IMR-90 (cell line): ENCODE results near the gene NTN4. TPM values are rescaled to one million over a fixed set of nuclear protein-coding genes. Genes with fewer than 3 reads are reported as not detected.

Experiments used
- ATAC-seq: fragments of 200-7000 bp; cut with Tn5 transposase; 2 replicates; pipeline ENCODE4 v1.9.1; 2020; ENCODE audit warnings: low read depth, mild to moderate bottlenecking, moderate library complexity
- BruUV-seq: library from RNA; stranded (reverse); fragments of 400-500 nt; replicated peaks from 2 replicates; lab custom pipeline; 2021; lab: Mats Ljungman, UMichigan
- CTCF ChIA-PET: fragments of 300-600 bp; formaldehyde crosslinking; extraction: SDS; loops from one replicate; lab custom pipeline; 2021; ENCODE audit warnings: antibody characterized with exemption; lab: Yijun Ruan, JAX
- POLR2A ChIA-PET: fragments of 300-600 bp; sonication (Branson Sonifier 250); formaldehyde crosslinking; loops from one replicate; lab custom pipeline; 2022; ENCODE audit warnings: antibody characterized with exemption; ENCODE audit not compliant: unreplicated experiment; lab: Charles Lee
- DNase-seq: peaks from one replicate; pipeline ENCODE4 v3.0.0; 2013
- H2AFZ ChIP-seq: replicated peaks from 2 replicates; pipeline ENCODE3; 2013; ENCODE audit warnings: low read length, mild to moderate bottlenecking; ENCODE audit not compliant: poor library complexity
- H2AK5ac ChIP-seq: 2 replicates; pipeline ENCODE4 v1.6.1; 2013; ENCODE audit warnings: low read depth, low read length, inconsistent platforms
- H2AK9ac ChIP-seq: replicated peaks from 2 replicates; pipeline ENCODE3; 2013; ENCODE audit warnings: mild to moderate bottlenecking, low read depth, low read length, moderate library complexity; ENCODE audit not compliant: poor library complexity
- H2BK120ac ChIP-seq: 2 replicates; pipeline ENCODE4 v1.6.1; 2013; ENCODE audit warnings: low read depth, low read length, inconsistent platforms
- H2BK15ac ChIP-seq: 3 replicates; pipeline ENCODE4 v1.6.1; 2013; ENCODE audit warnings: low read depth, low read length, inconsistent platforms
- H2BK20ac ChIP-seq: 2 replicates; pipeline ENCODE4 v1.6.1; 2013; ENCODE audit warnings: low read depth, mild to moderate bottlenecking, inconsistent platforms, low read length, moderate library complexity
- H2BK5ac ChIP-seq: 2 replicates; pipeline ENCODE4 v1.6.1; 2013; ENCODE audit warnings: mild to moderate bottlenecking, low read depth, low read length, inconsistent platforms; ENCODE audit not compliant: poor library complexity, severe bottlenecking
- H3K14ac ChIP-seq: replicated peaks from 2 replicates; pipeline ENCODE4 v1.6.1; 2013; ENCODE audit warnings: low read depth, low read length, inconsistent platforms
- H3K18ac ChIP-seq: 2 replicates; pipeline ENCODE4 v1.6.1; 2013; ENCODE audit warnings: low read depth, low read length, control low read depth
- H3K23ac ChIP-seq: 2 replicates; pipeline ENCODE4 v1.6.1; 2013; ENCODE audit warnings: low read depth, low read length, inconsistent platforms
- H3K27ac ChIP-seq: 2 replicates; pipeline ENCODE4 v1.5.1; 2013; ENCODE audit warnings: mild to moderate bottlenecking, control low read depth, low read length; ENCODE audit not compliant: insufficient read depth
- H3K27me3 ChIP-seq: 2 replicates; pipeline ENCODE4 v1.6.1; 2013; ENCODE audit warnings: low read length; ENCODE audit not compliant: control insufficient read depth, insufficient read depth
- H3K36me3 ChIP-seq: 2 replicates; pipeline ENCODE4 v1.6.1; 2013; ENCODE audit warnings: low read length, mixed read lengths; ENCODE audit not compliant: control insufficient read depth, insufficient read depth
- H3K4ac ChIP-seq: 2 replicates; pipeline ENCODE4 v1.6.1; 2013; ENCODE audit warnings: low read depth, low read length, inconsistent platforms
- H3K4me1 ChIP-seq: 2 replicates; pipeline ENCODE4 v1.6.1; 2013; ENCODE audit warnings: low read length, mixed read lengths; ENCODE audit not compliant: control insufficient read depth, insufficient read depth
- H3K4me2 ChIP-seq: 2 replicates; pipeline ENCODE4 v1.6.1; 2013; ENCODE audit warnings: low read depth, mild to moderate bottlenecking, control low read depth, low read length, moderate library complexity
- H3K4me3 ChIP-seq: 2 replicates; pipeline ENCODE4 v1.5.1; 2013; ENCODE audit warnings: low read depth, mild to moderate bottlenecking, control low read depth, low read length, moderate library complexity; ENCODE audit not compliant: insufficient read depth
- H3K56ac ChIP-seq: 2 replicates; pipeline ENCODE4 v1.6.1; 2013; ENCODE audit warnings: low read length, inconsistent platforms; ENCODE audit not compliant: insufficient read depth; ENCODE audit errors: extremely low read depth
- H3K79me1 ChIP-seq, 2 experiments: 2 replicates each; pipeline ENCODE4 v1.6.1; 2013; ENCODE audit warnings: low read length in 2 of 2, inconsistent platforms in 1 of 2, low read depth in 1 of 2
- H3K9ac ChIP-seq: 2 replicates; pipeline ENCODE4 v1.6.1; 2013; ENCODE audit warnings: low read depth, low read length, control low read depth
- H3K9me1 ChIP-seq: 2 replicates; pipeline ENCODE4 v1.6.1; 2013; ENCODE audit warnings: low read length, inconsistent platforms; ENCODE audit not compliant: insufficient read depth
- H3K9me3 ChIP-seq: 2 replicates; pipeline ENCODE4 v1.6.1; 2013; ENCODE audit warnings: low read length; ENCODE audit not compliant: control insufficient read depth, insufficient read depth
- H4K20me1 ChIP-seq: 2 replicates; pipeline ENCODE4 v1.6.1; 2013; ENCODE audit warnings: low read length, inconsistent platforms; ENCODE audit not compliant: insufficient read depth
- H4K5ac ChIP-seq: 2 replicates; pipeline ENCODE4 v1.6.1; 2013; ENCODE audit warnings: mild to moderate bottlenecking, low read depth, low read length, control low read depth
- H4K8ac ChIP-seq, 2 experiments: 2 replicates each; pipeline ENCODE4 v1.6.1; 2013; ENCODE audit warnings: low read depth in 2 of 2, low read length in 2 of 2, control low read depth in 1 of 2, inconsistent platforms in 1 of 2
- H4K91ac ChIP-seq: 2 replicates; pipeline ENCODE4 v1.6.1; 2013; ENCODE audit warnings: low read depth, low read length, inconsistent platforms; ENCODE audit not compliant: insufficient read depth
- BHLHE40 ChIP-seq: fragments of 150-350 bp; IDR thresholded peaks from 2 replicates; pipeline ENCODE4 v1.6.1; 2016; ENCODE audit warnings: mild to moderate bottlenecking, low read depth, low read length
- CEBPB ChIP-seq: IDR thresholded peaks from 2 replicates; pipeline ENCODE4 v1.6.1; 2012; ENCODE audit warnings: low read depth, low read length, improper control_type of control experiment
- CHD1 ChIP-seq: IDR thresholded peaks from 2 replicates; pipeline ENCODE4 v1.6.1; 2012; ENCODE audit warnings: low read depth, low read length, improper control_type of control experiment
- ELK1 ChIP-seq: fragments of 150-350 bp; IDR thresholded peaks from 2 replicates; pipeline ENCODE4 v1.6.1; 2016; ENCODE audit warnings: low read depth, mild to moderate bottlenecking, low read length, moderate library complexity, borderline replicate concordance
- MAFK ChIP-seq: IDR thresholded peaks from 2 replicates; pipeline ENCODE4 v1.6.1; 2012; ENCODE audit warnings: low read depth, low read length, improper control_type of control experiment
- MAZ ChIP-seq: IDR thresholded peaks from 2 replicates; pipeline ENCODE4 v1.6.1; 2012; ENCODE audit warnings: low read depth, mild to moderate bottlenecking, low read length, improper control_type of control experiment, moderate library complexity, borderline replicate concordance
- MXI1 ChIP-seq: IDR thresholded peaks from 2 replicates; pipeline ENCODE4 v1.6.1; 2012; ENCODE audit warnings: low read depth, mild to moderate bottlenecking, low read length, moderate library complexity, borderline replicate concordance
- NFE2L2 ChIP-seq: fragments of 150-350 bp; IDR thresholded peaks from 2 replicates; pipeline ENCODE4 v1.6.1; 2016; ENCODE audit warnings: low read depth, mild to moderate bottlenecking, low read length
- RAD21 ChIP-seq: IDR thresholded peaks from 2 replicates; pipeline ENCODE4 v1.6.1; 2012; ENCODE audit warnings: low read length, improper control_type of control experiment
- RCOR1 ChIP-seq: IDR thresholded peaks from 2 replicates; pipeline ENCODE4 v1.6.1; 2012; ENCODE audit warnings: mild to moderate bottlenecking, low read length, improper control_type of control experiment; ENCODE audit not compliant: insufficient replicate concordance
- USF2 ChIP-seq: fragments of 150-350 bp; IDR thresholded peaks from 2 replicates; pipeline ENCODE4 v1.6.1; 2017; ENCODE audit warnings: mild to moderate bottlenecking, antibody characterized with exemption, low read length, low read depth
- dilution Hi-C: fragments of 300-500 bp; cut with HindIII; formaldehyde crosslinking; loops from one replicate; pipeline ENCODE4 v1.14.3; 2018; ENCODE audit warnings: low sequenced_read_pairs; ENCODE audit not compliant: unreplicated experiment
- in situ Hi-C: fragments of 300-500 bp; cut with MboI; formaldehyde crosslinking; loops from 3 replicates; pipeline ENCODE4 v1.14.3; 2019; ENCODE audit warnings: low sequenced_read_pairs, inconsistent platforms, mixed read lengths
- intact Hi-C: fragments of 100-400 bp; cut with micrococcal nuclease; formaldehyde crosslinking; loops from 2 replicates; pipeline ENCODE4 v1.10.0; 2022
- polyA plus RNA-seq, 3 experiments: library from polyadenylated mRNA; depleted of rRNA; stranded (reverse); fragments of >200 nt; gene quantifications; 2 replicates each; pipeline ENCODE4 v1.2.3, GENCODE V29; 2012; ENCODE audit warnings: low replicate concordance in 1 of 3
- total RNA-seq: library from RNA; depleted of rRNA; stranded (reverse); fragments of >200 nt; gene quantifications from 2 replicates; pipeline ENCODE4 v1.2.3, GENCODE V29; 2012
- TF ChIP-seq, protein P1 (sequence below): conservative IDR thresholded peaks from 2 replicates; pipeline ENCODE4 v1.5.1; 2012; ENCODE audit warnings: mild to moderate bottlenecking, low read depth, low read length, improper control_type of control experiment

The NTN4 gene
- total and polyA plus RNA-seq, 2 of the 4 experiments (the other 2 are of a cell fraction) = 54.6 to 56.6 TPM

DNA sequence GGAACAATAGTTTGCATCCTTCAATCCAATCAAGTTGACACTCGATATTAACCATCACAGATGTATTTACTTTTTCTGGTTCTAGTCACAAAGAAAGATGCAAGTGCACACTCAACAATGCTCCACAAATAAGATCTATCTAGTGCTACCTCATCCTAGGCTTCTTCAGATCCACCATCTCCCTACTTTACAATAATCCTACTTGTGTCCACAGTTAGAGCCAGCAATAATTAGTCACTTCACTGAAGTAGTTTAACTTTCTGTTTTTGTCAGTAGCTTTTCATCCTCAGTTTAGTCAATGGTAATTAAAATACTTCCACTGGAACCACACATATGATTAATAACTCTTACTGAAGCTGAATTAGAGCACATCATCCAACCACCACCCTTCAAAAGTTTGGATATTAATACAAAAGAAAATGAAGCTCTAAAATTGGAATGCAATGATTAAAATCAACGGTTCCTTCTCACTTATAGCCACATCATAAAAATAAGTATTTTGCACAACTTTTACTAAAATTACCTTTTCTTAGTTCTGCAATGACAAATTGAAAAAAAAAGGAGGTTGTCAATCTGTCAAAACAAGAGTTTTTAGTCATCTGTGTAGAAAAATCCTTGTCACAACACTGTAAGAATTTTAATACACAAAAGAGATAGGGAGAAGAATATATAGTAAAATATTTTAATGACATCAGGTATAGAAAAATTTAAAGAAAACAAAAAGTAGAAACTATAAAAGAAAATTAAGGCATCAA is 39.9 kb upstream of the NTN4 start (continued):
- no peak for TF ChIP-seq CEBPB

GRCh38 chr12:95829395-95829794 is 38.8 kb upstream of the NTN4 start:
- H3K4me2 ChIP-seq = no peak overlapping the region
- dilution Hi-C loops = no loop called here

More at GRCh38 chr12:95829395-95829794, 38.8 kb upstream of the NTN4 start:
- H3K27ac ChIP-seq = no peak overlapping the region
- H4K20me1 ChIP-seq = no peaks in the 10 kb centered on the region
- no peaks in the 10 kb centered on the region for H3K9me3 ChIP-seq
- H3K79me1 ChIP-seq = no peaks in the 10 kb centered on the region
- POLR2A ChIA-PET = no interaction called here
- ATAC-seq (no peak), DNase-seq (no peak)
- no peak overlapping the region for H3K23ac ChIP-seq
- H3K36me3 ChIP-seq = no peaks in the 10 kb centered on the region
- H3K27me3 ChIP-seq = peaks cover 8% of the 10 kb centered on the region; the same call in 1 of the 2 replicates
- H3K9ac ChIP-seq = no peak overlapping the region
- H2BK5ac ChIP-seq = no peak overlapping the region
- no peak overlapping the region for H2AK9ac ChIP-seq
- H3K9me1 ChIP-seq = no peaks in the 10 kb centered on the region
- no peak overlapping the region for H3K56ac ChIP-seq
- H3K4me1 ChIP-seq = no peaks in the 10 kb centered on the region
- in situ Hi-C loops = no loop called here
- CTCF ChIA-PET = no interaction called here
- no peak for TF ChIP-seq NFE2L2
- TF ChIP-seq MAFK = no peak
- TF ChIP-seq RAD21 = no peak
- TF ChIP-seq RCOR1 = no peak
- no peak for TF ChIP-seq MAZ
- no peak for TF ChIP-seq ELK1
- no peak for TF ChIP-seq BHLHE40
- no peak for TF ChIP-seq CHD1
- no peak for TF ChIP-seq USF2
- TF ChIP-seq MXI1 = no peak
- TF ChIP-seq, protein P1, sequence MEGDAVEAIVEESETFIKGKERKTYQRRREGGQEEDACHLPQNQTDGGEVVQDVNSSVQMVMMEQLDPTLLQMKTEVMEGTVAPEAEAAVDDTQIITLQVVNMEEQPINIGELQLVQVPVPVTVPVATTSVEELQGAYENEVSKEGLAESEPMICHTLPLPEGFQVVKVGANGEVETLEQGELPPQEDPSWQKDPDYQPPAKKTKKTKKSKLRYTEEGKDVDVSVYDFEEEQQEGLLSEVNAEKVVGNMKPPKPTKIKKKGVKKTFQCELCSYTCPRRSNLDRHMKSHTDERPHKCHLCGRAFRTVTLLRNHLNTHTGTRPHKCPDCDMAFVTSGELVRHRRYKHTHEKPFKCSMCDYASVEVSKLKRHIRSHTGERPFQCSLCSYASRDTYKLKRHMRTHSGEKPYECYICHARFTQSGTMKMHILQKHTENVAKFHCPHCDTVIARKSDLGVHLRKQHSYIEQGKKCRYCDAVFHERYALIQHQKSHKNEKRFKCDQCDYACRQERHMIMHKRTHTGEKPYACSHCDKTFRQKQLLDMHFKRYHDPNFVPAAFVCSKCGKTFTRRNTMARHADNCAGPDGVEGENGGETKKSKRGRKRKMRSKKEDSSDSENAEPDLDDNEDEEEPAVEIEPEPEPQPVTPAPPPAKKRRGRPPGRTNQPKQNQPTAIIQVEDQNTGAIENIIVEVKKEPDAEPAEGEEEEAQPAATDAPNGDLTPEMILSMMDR = no peak
- no peak overlapping the region for H2AK5ac ChIP-seq
- BruUV-seq = no TSS peak
- no peak overlapping the region for H4K91ac ChIP-seq
- no peak overlapping the region for H2BK15ac ChIP-seq
- intact Hi-C loops = no loop called here
- H3K14ac ChIP-seq = no peak overlapping the region
- no peak overlapping the region for H3K18ac ChIP-seq
- no peak overlapping the region for H2AFZ ChIP-seq
- H3K4me3 ChIP-seq = no peak overlapping the region
- no peak overlapping the region for H2BK20ac ChIP-seq
- H4K5ac ChIP-seq = no peak overlapping the region
- no peak overlapping the region for H4K8ac ChIP-seq
- no peak overlapping the region for H2BK120ac ChIP-seq
- H3K4ac ChIP-seq = no peak overlapping the region
